Cardiac fibroblast (primary cell): ENCODE data around the gene CD82.

Experiments used
- DNase-seq, 2 donors: peaks; one replicate each; pipeline versions ENCODE4 v3.0.0 to v3.0.0-alpha.2; 2010; ENCODE audit warnings: low read depth in 2 of 2
- H3K4me3 ChIP-seq, 2 donors: replicated peaks in 1 of 2; 1 replicate in 1 of 2; 2 replicates in 1 of 2; pipeline ENCODE4 v1.5.1; 2011; ENCODE audit warnings: low read depth in 2 of 2, low read length in 2 of 2, mild to moderate bottlenecking in 2 of 2, moderate library complexity in 1 of 2
- TF ChIP-seq, protein P1 (sequence below): IDR thresholded peaks from one replicate; pipeline ENCODE4 v1.5.1; 2011; ENCODE audit warnings: low read depth, mild to moderate bottlenecking, low read length, inconsistent platforms

Gene CD82

GRCh38 chr11:44561964-44562734 lies 3.3 kb upstream of the CD82 start:
- TF ChIP-seq, protein P1, sequence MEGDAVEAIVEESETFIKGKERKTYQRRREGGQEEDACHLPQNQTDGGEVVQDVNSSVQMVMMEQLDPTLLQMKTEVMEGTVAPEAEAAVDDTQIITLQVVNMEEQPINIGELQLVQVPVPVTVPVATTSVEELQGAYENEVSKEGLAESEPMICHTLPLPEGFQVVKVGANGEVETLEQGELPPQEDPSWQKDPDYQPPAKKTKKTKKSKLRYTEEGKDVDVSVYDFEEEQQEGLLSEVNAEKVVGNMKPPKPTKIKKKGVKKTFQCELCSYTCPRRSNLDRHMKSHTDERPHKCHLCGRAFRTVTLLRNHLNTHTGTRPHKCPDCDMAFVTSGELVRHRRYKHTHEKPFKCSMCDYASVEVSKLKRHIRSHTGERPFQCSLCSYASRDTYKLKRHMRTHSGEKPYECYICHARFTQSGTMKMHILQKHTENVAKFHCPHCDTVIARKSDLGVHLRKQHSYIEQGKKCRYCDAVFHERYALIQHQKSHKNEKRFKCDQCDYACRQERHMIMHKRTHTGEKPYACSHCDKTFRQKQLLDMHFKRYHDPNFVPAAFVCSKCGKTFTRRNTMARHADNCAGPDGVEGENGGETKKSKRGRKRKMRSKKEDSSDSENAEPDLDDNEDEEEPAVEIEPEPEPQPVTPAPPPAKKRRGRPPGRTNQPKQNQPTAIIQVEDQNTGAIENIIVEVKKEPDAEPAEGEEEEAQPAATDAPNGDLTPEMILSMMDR = no peak
- DNase-seq = no peak
- H3K4me3 ChIP-seq = no peak overlapping the region

DNA sequence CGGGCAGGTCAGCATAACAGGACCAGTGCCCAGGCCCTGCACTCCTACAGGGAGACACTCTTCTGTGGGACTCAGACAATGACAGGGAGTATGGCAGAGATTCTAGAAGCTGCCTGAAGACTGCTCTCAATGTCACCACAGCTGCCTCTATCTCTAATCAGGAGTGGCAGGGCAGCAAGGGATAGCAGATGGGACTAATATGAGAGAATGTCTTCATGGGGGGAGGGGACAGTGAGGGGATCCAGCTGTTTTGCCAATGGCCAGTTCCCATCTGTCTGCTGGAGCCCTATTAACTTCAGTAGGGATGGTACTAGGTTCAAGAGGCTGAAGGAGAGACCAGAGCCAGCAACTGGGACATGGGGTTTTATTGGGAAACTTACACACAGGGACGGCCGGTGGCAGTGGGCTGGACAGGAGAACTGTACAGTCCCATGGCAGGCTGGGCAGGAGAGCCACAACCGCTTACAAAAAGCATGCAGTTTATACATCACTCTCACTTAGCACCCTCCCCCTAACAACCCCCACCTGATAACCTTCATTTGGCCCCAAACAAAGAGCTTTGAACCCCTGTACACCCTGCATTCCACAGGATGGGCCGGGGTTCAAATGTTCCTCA lies 2.5 kb upstream of the CD82 start:
- DNase-seq = no peak
- TF ChIP-seq, protein P1 = no peak
- no peak overlapping the region for H3K4me3 ChIP-seq

DNA sequence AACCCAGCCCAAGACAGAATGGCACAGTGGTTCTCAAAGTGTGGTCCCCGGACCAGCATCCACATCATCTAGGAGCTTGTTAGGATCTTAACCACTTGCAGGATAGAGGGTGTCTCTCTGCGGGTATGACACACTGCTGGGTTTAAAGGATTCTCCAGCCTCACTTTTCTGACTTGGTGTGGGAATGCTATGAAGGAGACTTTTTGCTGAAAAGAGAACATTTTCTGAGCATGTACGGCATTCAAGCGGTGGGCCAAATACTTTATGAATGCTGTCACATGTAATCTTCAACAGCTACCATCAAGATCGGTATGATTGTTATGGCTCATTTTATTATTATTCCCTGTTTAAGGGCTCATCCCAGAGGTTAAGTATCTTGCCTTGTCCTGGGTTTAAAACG lies 1.8 kb upstream of the CD82 start:
- H3K4me3 ChIP-seq = no peak overlapping the region
- TF ChIP-seq, protein P1 = no peak
- DNase-seq = peak; percentile 46 to 70

GRCh38 chr11:44564166-44564565 lies 1.3 kb upstream of the CD82 start:
- DNase-seq = peak in 1 of 2 donors; percentile 38
- TF ChIP-seq, protein P1 = no peak
- H3K4me3 ChIP-seq = no peak overlapping the region

GRCh38 chr11:44564670-44565210 lies 723 bp upstream of the CD82 start:
- peak overlapping the region; percentile 43 to 54 for H3K4me3 ChIP-seq
- TF ChIP-seq, protein P1 = no peak
- peak; percentile 91 to 93 for DNase-seq

- peak overlapping the region; percentile 48 to 53 for H3K4me3 ChIP-seq
- TF ChIP-seq, protein P1 = no peak
- DNase-seq = no peak
Measured at GRCh38 chr11:44565953-44566949, 788 bp downstream of the CD82 start.
